Astrocyte (in vitro differentiated cells and primary cell): ENCODE measurements around the gene MCTP1.

Experiments used
- EZH2 ChIP-seq: IDR thresholded peaks from 2 replicates; pipeline ENCODE4 v1.6.1; 2012; ENCODE audit warnings: mild to moderate bottlenecking, low read length, inconsistent platforms; ENCODE audit not compliant: insufficient read depth
- TF ChIP-seq, protein P1 (sequence below): IDR thresholded peaks from 2 replicates; pipeline ENCODE4 v1.5.1; 2011; ENCODE audit warnings: low read depth, mild to moderate bottlenecking, inconsistent platforms, low read length, moderate library complexity; ENCODE audit not compliant: insufficient read depth

DNA sequence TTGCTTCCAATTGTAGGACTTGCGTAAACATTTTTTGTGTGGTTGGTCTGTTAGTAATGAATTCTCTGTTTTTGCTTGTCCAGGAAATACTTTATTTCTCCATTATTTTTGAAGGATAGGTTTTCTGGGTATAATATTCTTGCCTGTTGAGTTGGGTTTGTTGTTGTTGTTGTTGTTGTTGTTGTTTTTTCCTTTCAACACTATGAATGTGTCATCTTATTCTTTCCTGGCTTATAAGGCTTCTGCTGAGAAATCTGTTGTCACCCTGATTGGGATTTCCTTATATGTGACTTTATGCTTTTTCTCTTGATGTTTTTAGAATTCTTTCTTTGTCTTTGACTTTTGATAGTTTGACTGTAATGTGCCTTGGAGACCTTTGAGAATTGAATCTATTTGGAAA is 626.6 kb downstream of the MCTP1 start:
- no peak for TF ChIP-seq EZH2
- TF ChIP-seq, protein P1, sequence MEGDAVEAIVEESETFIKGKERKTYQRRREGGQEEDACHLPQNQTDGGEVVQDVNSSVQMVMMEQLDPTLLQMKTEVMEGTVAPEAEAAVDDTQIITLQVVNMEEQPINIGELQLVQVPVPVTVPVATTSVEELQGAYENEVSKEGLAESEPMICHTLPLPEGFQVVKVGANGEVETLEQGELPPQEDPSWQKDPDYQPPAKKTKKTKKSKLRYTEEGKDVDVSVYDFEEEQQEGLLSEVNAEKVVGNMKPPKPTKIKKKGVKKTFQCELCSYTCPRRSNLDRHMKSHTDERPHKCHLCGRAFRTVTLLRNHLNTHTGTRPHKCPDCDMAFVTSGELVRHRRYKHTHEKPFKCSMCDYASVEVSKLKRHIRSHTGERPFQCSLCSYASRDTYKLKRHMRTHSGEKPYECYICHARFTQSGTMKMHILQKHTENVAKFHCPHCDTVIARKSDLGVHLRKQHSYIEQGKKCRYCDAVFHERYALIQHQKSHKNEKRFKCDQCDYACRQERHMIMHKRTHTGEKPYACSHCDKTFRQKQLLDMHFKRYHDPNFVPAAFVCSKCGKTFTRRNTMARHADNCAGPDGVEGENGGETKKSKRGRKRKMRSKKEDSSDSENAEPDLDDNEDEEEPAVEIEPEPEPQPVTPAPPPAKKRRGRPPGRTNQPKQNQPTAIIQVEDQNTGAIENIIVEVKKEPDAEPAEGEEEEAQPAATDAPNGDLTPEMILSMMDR: no peak
